NCI-H82 (cell line): Measurements from ENCODE around the gene RER1.
A peak's percentile ranks its signal among the peaks of the same experiment; 100 is the strongest.

Source experiments
- DNase-seq: peaks from one replicate; lab custom pipeline; 2025; lab: John Stamatoyannopoulos, UW

The RER1 gene

DNA sequence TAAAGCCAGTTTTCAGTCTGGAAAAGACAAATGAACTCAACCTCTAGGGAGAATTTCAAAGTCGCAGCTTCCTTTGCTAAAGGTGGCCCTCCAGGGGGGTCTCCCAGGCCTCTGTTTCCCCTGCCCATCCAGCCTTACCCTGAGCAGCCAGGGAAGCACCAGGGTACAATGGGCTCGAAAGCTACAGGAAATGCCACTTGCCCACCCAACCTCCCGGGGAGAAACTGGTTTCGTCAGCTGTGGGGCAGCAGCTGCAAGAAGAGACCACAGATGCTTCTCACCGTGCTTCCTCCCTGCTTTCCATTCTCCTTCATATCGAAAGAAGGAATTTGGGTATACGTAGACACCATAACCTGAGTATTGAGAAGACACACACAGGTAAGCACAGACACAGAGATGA is 2.0 kb upstream of the RER1 start:
- DNase-seq, result no peak

DNA sequence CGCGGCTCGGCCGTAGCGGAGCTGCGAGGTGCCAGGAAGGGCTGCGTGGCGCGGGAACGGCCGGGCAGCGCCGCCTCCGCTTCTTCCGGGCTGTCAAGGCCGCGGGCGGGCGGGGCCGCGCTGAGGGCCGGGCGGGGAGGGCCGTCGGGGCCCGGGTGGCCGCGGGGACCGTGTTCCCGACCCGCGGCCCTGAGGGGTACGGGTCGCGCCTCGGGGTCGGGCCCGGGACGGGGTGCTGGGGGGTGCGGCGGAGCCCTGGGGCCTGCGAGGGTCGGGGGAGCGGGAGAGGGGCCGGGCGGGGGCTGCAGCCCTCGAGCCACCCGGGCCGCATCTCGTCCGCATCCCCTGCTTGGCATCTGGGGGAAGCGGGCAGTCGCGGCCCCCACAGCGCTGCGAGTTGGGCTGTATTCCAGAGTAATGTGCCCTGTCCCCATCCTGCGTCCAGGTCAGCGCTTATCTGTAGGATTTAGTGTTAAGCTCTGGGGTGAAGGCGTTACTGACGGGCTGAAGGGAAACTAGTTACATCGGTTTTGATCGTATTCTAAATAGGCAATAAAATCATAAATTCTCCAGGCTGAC is 379 bp downstream of the RER1 start:
- no peak for DNase-seq

GRCh38 chr1:2392686-2393085 is 1.0 kb downstream of the RER1 start:
- no peak for DNase-seq

DNA sequence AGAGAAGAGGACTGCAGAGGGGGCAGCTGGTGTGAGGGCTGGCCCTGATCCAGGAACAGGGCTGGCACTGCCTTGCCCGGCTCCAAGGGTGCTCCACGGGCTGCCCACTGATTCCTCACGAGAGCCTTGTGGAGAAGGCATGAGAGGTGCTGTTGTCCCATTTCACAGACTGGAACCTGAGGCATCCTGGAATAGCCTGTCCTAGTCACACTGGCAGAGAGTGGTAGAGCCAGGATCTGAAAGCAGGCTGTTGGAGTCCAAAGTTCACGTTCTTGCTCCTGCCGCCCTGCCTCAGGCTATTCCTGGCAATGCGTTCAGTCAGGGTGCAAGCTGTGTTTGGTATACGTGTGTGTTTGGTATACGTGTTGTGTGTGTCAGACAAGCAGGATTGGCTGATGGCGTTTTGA is 1.8 kb downstream of the RER1 start:
- no peak for DNase-seq

GRCh38 chr1:2394220-2394619 is 2.6 kb downstream of the RER1 start:
- DNase-seq, result no peak

- DNase-seq, result no peak
Observed at GRCh38 chr1:2394761-2395160, 3.1 kb downstream of the RER1 start.

DNA sequence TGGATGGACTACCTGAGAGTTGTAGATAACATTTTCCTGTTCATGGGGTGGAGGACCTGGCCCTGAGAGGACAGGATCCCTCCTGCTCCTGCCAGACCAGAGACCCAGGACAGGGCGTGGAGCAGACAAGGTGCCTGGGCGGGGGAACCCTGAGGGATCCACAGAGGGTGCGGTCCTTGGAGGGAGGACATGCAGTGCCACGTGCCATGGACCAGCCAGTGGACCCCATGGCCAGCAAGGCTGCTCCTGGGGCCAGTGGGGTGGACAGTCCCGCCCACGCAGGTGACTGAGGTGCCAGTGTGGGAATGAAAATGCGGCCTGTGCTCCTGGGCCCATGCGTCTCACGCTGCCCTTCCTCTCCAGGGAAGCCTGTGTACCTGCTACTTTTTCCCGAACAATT is 3.6 kb downstream of the RER1 start:
- no peak for DNase-seq

GRCh38 chr1:2396059-2396458 is 4.4 kb downstream of the RER1 start:
- DNase-seq, result no peak

DNA sequence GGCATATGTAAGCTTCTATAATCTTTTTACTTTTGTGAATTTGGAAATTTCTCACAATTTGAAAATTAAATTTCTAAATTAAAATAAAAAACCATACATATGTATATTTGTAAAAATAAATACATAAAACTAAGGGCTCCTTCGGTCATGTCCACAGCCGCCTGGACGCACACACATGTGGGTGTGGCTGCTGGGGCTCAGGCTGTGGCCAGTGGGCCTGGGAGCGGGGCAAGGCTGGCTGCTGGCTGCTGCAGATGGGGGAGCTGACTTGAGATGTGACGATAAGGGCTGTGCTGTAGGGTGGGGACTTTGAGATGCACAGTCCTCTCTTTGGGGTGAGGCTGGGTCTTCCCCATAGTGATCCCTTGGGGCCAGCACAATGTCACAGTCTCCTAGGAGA is 4.8 kb downstream of the RER1 start:
- DNase-seq, result no peak

GRCh38 chr1:2397007-2397679 is 5.5 kb downstream of the RER1 start:
- no peak for DNase-seq

GRCh38 chr1:2398871-2399270 is 7.2 kb downstream of the RER1 start:
- no peak for DNase-seq

GRCh38 chr1:2399890-2400575 is 8.4 kb downstream of the RER1 start:
- DNase-seq, result no peak

- no peak for DNase-seq
Observed at GRCh38 chr1:2400576-2400909, 8.9 kb downstream of the RER1 start.

DNA sequence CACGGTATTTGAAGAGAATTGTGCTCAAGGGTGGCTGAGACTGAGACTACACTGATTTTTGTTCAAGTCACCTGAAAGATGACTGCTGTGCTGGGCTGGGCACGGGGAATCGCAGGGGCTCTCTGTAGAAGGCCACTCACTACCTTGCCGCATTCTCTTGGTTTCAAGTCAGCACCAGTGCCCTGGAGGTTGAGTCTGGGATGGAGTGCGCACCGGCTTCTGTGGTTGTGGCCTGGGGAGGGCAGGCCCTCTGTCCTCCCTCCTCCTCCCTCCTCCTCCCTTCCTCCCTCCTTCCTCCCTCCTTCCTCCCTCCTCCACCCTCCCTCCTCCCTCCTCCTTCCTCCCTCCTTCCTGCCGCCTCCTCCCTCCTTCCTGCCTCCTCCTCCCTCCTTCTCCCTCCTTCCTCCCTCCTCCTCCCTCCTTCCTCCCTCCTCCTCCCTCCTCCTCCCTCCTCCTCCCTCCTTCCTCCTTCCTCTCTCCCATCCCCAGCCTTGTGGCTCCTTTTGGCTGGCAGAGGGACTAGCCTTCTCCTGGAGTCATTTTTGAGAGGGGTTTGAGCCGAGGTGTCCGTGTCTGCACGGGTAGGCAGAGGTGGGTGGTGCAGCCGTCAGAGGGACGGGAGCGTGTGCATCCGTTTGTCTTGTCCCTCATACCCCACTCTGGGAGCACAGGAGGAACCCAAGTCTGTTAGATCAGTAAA is 9.5 kb downstream of the RER1 start:
- no peak for DNase-seq

- no peak for DNase-seq
Observed at GRCh38 chr1:2402420-2402819, 10.8 kb downstream of the RER1 start.

DNA sequence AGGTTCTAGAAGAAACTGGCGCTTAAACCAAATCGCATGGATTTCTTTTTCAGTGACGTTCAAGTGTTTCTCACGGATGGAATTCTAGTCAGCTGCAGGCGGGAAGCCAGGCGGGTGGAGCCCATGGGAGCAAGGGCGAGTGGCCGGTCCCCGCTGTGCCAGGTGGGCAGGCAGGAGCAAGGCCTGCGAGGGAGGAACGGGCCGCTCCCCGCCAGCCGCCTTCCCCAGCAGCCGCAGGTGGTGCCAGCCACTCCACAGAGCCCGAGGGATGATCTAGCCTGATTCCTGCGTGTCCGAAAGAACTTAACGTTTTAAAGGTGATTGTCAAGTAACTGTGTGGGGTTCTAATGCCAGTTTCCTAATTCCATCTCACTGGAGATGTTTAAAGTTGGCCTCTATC is 11.6 kb downstream of the RER1 start:
- no peak for DNase-seq

- no peak for DNase-seq
Observed at GRCh38 chr1:2404142-2404889, 12.7 kb downstream of the RER1 start.

DNA sequence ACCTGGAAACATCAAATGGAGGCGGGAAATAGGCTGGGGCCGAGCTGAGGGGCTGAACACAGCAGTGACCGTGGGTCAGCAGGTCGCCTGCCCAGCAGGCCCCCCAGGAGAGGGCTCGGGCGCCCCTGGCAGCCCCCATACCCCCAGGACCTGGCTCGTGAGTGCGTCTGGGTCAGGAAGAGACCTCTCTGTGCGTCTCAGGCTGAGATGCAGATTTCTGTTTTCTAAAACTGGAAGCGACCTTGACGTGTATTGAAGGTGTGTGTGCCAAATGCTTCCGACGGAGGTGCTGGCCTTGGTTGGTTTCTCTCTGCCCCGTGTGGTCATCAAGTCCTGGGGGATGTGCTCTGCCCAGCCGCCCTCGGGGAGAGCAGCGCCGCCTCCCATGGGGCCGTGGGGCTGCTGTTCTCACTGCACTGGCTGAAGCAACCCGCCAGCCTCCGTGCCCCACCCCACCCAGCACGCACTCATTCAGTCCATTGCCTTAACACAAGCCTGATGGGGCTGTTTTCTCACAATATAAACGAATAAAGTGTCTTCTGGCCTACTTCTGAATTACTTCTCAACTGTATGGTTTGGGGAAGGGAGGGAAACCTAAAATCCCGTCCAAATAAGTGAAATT is 13.4 kb downstream of the RER1 start:
- no peak for DNase-seq

DNA sequence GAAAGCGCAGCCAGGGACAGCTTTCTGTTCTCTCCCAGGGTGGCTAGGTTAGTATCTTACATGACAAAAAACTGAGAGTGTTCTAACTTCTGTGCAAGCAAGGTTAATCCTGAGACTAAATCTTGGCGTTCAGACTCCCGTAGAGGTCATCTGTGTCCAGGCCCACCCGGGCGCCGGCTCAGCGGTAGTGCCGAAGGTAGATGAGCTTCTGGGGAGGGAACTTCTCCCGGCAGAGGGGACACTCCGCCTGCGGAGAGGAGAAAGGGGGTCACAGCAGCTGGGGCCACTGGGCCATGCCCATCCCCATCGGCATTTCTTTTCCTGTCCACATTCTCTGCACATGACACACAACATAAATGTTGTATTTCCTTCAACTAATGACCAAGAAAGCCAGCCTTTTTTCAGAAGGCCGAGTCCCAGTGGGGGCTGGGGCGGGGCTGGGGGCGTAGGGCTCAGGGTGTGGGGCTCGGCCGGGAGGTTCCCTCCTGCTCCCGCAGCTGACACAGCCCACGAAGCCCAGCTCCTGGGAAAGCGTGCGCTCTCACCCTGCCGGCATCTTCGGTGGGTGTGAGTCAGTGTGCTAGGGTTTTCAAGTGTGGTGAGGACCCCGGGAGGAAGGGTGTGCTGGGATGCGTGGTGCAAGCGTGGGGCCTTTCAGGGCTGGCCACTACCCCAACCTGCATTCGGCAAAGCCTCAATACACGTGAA is 14.1 kb downstream of the RER1 start:
- DNase-seq, result no peak

DNA sequence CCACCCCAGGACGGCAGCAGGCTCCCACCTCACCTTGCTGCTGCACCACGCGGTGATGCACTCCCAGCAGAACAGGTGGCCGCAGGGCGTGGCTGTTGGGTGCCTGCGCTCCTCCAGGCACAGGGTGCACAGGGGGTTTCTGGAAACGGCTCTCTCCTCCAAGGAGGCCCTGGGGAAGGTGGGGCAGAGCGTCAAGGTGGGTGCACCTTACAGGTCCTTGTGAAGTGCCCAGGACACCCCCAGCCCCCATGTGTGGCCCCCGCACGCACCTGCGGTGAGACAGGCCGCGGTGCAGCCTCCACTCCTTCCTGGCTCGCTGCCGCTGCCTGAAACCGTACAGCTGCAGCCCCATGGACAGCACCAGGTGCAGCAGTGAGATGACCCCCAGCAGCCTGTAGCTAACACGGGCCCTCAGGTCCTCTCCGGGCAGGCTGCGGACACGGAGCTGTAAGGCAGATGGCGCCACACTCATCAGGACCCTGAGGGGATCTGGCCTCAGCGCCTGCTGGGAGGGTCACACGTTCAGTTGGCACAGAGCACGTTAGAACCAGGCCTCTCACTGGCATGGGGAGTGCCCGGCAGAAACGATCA is 14.9 kb downstream of the RER1 start:
- peak; percentile 50 for DNase-seq
